OCI-M1 (cell line): Measurements from ENCODE around the gene CTSF.

Experiments
- DNase-seq: peaks from one replicate; lab custom pipeline; 2025; lab: John Stamatoyannopoulos, UW

The CTSF gene

DNA sequence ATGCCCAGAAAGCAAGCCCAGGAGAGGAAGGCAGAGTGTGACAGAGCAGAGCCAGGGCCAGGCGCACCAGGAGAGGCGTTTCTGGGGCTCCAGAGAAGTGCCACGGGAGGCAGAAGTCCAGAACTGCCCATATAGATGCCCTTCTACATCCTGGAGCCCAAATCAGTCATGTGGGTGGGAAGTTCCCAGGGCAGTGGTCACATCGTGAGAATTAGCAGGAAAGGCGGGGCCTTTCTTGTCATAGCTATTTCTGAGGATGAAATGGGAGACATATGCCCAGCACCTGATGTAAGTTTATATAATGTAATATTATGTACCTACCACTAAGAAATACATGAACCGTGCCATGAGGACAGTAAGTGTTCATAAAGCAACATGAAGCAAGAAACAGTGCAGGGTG lies 35.6 kb downstream of the CTSF start:
- DNase-seq: no peak

DNA sequence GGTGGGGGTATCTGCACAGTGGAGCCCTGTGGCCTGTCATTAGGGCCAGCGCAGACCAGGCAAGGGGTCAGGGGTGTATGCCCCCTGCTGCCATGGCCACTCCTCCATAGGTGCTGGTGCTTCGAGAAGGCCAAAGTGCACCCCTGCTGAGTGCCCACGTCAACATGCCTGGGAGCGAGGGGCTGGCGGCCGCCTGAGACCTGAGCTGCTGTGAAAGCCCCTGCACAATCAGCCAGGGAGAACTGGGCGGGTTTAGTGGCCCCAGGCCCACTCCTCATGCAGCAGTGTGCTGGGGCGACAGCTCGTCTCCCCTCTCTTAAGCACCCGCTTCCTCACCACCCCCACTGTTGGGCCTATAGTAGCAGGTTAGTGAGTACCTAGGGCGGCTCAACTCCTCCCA lies 36.6 kb downstream of the CTSF start:
- DNase-seq: no peak

DNA sequence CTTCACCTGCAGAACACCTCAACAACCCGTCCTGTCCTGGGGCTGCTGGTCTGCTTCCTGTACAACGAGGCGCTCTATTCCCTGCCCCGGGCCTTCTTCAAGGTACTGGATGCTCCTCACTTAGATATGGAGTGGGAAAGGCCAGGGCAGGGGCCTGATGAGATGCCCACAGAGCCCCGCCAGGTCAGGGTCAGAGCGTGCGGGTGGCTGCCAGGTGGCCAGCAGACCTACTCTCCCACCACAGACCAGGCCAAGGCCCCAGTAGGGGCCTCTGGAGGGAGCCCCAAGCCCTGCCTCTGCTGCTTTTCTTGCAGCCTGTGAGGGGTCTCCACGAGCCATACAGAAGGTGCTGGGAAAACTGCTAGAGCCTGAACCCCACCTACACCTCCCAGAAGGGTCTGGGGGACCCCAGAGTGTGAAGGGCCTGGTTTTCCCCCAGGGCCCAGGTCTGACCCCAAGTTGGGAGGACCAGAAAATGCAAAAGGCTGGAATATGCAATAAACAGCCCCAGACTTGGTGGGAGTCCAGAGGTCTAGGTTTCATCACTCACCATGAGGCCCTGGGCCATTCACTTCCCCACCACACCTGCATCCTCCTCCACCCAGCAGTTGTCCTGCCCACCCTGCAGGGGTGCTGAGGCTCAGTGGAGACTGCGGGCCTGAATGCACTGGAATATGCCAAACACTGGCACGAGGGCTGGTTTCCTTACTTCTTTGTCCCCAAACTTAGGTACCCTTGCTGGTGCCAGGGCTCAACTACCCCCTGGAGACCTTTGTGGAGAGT lies 37.3 kb downstream of the CTSF start:
- DNase-seq: no peak

DNA sequence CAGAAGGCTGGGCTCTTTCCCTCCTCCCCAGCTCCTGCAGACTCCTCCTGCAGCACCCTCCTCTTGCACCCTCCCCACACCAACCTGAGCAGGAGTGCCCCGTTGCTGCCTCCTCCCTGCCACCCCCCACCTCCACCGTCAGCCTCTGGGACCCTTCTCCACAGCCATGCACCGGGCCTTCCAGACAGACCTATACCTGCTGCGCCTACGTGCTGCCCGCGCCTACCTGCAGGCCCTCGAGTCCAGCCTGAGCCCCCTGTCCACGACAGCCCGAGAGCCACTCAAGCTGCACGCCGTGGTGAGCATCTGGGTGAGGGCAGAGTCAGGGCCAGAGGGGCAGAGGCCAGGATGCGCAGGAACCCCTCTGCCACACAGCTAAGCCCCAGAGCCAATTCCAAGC lies 38.8 kb downstream of the CTSF start:
- DNase-seq: no peak

GRCh38 chr11:66529069-66529468 lies 39.3 kb downstream of the CTSF start:
- no peak for DNase-seq

DNA sequence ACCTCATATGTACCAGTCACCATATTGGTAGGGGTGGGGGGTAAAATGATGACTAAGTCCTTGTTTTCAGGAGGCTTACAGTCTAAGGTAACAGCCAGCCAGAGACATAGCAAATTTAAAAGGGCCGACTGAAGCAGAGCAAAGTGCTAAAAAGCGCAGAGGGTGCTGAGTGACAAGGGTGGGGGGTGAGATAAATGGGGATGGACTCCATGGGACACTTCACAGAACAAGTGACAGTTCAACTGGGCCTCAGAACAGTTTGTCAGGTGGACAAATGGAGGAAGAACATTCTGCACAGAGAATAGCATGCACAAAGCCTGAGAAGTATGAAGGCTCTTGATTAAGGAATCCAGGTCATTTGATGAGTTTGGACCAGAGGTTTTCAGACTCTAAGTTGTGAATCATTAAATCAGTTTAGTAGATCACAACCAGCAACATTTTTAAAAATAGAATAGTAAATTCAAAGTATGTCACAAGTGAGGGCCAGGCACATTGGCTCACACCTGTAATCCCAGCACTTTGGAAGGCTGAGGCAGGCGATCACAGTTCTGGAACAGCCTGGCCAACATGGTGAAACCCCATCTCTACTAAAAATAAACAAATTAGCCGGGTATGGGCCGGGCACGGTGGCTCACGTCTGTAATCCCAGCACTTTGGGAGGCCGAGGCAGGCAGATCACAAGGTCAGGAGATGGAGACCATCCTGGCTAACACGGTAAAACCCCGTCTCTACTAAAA lies 43.9 kb downstream of the CTSF start:
- no peak for DNase-seq

- no peak for DNase-seq
Measured at GRCh38 chr11:66523611-66524010, 44.8 kb downstream of the CTSF start.
